WTC11 (cell line): ENCODE data around the gene NR1I2.

Experiments
- AR ChIP-seq: fragments of 250-450 bp; sonication (Bioruptor Pico); IDR thresholded peaks from 2 replicates; pipeline ENCODE4 v1.9.0; 2021; ENCODE audit warnings: mild to moderate bottlenecking
- CTCF ChIP-seq: fragments of 200-600 bp; IDR thresholded peaks from 2 replicates; pipeline ENCODE4 v1.8.0; 2022; ENCODE audit warnings: antibody characterized with exemption
- NR3C1 ChIP-seq: sonication (generic); formaldehyde crosslinking; conservative IDR thresholded peaks from 2 replicates; pipeline ENCODE4 v1.8.1; 2023; ENCODE audit warnings: low read depth, mild to moderate bottlenecking, missing genetic modification reagents
- TEAD1 ChIP-seq: sonication (generic); formaldehyde crosslinking; IDR thresholded peaks from 2 replicates; pipeline ENCODE4 v1.8.0; 2022; ENCODE audit warnings: mild to moderate bottlenecking, missing genetic modification reagents
- ZBTB21 ChIP-seq: sonication (generic); formaldehyde crosslinking; IDR thresholded peaks from 2 replicates; pipeline ENCODE4 v1.8.1; 2023; ENCODE audit warnings: mild to moderate bottlenecking, missing genetic modification reagents, borderline replicate concordance
- ZNF263 ChIP-seq: sonication (generic); formaldehyde crosslinking; IDR thresholded peaks from 2 replicates; pipeline ENCODE4 v1.8.1; 2022; ENCODE audit warnings: low read depth, mild to moderate bottlenecking, moderate library complexity, missing genetic modification reagents
- ZNF416 ChIP-seq: fragments of 250-450 bp; sonication (Bioruptor Pico); IDR thresholded peaks from 2 replicates; pipeline ENCODE4 v1.9.0; 2021; ENCODE audit warnings: mild to moderate bottlenecking, inconsistent platforms
- ZNF425 ChIP-seq: fragments of 250-450 bp; sonication (Bioruptor Pico); conservative IDR thresholded peaks from 2 replicates; pipeline ENCODE4 v1.9.0; 2021; ENCODE audit warnings: mild to moderate bottlenecking
- TF ChIP-seq, protein P1 (sequence below): sonication (generic); formaldehyde crosslinking; IDR thresholded peaks from 2 replicates; pipeline ENCODE4 v1.8.1; 2022; ENCODE audit warnings: missing genetic modification reagents, borderline replicate concordance

DNA sequence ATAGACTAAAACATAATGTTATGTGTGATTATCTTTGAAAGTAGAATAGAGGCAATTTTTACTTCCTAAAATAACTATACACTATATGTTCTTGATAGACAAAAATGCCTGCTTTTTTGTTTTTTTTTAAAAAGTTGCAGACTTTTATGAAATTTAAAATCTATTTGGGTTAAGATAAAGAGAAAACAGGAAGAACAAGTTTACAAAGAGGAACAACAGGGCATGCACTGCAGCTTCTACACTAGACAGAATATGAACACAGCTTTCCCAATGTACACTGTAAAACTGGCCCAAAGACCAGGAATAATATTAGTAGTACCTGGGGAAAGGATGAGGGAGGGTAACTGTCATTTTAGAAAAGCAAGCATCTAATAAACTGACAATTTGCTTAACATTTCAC, 53.7 kb downstream of the NR1I2 start:
- TF ChIP-seq ZNF263 (CRISPR knock-in tag) = no peak
- TF ChIP-seq ZNF425 (CRISPR knock-in tag) = no peak
- TF ChIP-seq CTCF = no peak
- no peak for TF ChIP-seq ZNF416
- TF ChIP-seq TEAD1 (CRISPR knock-in tag) = no peak
- no peak for TF ChIP-seq ZBTB21 (CRISPR knock-in tag)
- TF ChIP-seq NR3C1 (CRISPR knock-in tag) = no peak
- TF ChIP-seq, protein P1, sequence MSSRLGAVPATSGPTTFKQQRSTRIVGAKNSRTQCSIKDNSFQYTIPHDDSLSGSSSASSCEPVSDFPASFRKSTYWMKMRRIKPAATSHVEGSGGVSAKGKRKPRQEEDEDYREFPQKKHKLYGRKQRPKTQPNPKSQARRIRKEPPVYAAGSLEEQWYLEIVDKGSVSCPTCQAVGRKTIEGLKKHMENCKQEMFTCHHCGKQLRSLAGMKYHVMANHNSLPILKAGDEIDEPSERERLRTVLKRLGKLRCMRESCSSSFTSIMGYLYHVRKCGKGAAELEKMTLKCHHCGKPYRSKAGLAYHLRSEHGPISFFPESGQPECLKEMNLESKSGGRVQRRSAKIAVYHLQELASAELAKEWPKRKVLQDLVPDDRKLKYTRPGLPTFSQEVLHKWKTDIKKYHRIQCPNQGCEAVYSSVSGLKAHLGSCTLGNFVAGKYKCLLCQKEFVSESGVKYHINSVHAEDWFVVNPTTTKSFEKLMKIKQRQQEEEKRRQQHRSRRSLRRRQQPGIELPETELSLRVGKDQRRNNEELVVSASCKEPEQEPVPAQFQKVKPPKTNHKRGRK = no peak
- TF ChIP-seq AR (CRISPR knock-in tag) = no peak
